ENCODE data around the gene VEGFD.

The VEGFD gene

GRCh38 chrX:15404401-15405096 is 20.3 kb upstream of the VEGFD start:
- Histone ChIP-seq H3K36me3 (ENCODE audit: control insufficient read depth in 2 of 2, insufficient read depth in 2 of 2, low read length in 2 of 2) (no peaks in the 10 kb centered on the region), H3K9me3 (ENCODE audit: control insufficient read depth in 2 of 2, low read length in 2 of 2) (no peaks in the 10 kb centered on the region), H3K4me3 (ENCODE audit: low read length in 2 of 2) (no peak overlapping the region), H3K9ac (ENCODE audit: low read length in 2 of 2) (no peak overlapping the region), H3K27ac (ENCODE audit: low read length) (no peak overlapping the region), H3K4me1 (ENCODE audit: control insufficient read depth, insufficient read depth, low read length) (no peaks in the 10 kb centered on the region), H3K27me3 (ENCODE audit: control insufficient read depth in 1 of 2, insufficient read depth in 2 of 2, low read length in 2 of 2) (peaks cover 0 to 3% of the 10 kb centered on the region in 2 donors)

DNA sequence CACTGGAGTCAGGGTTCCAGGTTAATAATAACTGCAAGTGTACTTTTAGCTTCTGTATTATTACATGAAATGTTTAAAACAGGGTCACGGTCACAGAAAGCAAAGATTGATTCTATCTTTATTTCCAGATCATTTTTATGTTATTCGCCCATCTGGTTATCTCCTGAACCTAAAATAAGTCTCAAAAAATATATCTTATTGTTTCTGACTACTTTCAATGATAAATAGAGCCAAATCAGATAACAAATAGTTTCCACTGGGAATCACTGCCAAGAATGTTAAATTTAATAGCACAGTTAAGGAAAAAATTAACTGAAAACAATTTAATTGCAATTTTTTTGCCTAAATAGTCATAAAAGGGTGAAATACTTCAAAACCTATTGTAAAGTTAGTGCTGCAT is 17.2 kb upstream of the VEGFD start:
- H3K27ac ChIP-seq (ENCODE audit: low read length) = no peak overlapping the region
- peaks cover 0 to 3% of the 10 kb centered on the region in 2 donors for H3K27me3 ChIP-seq (ENCODE audit: control insufficient read depth in 1 of 2, insufficient read depth in 2 of 2, low read length in 2 of 2)
- no peak overlapping the region for H3K9ac ChIP-seq (ENCODE audit: low read length in 2 of 2)
- H3K4me1 ChIP-seq (ENCODE audit: control insufficient read depth, insufficient read depth, low read length) = no peaks in the 10 kb centered on the region
- H3K4me3 ChIP-seq (ENCODE audit: low read length in 2 of 2) = no peak overlapping the region
- H3K36me3 ChIP-seq (ENCODE audit: control insufficient read depth in 2 of 2, insufficient read depth in 2 of 2, low read length in 2 of 2) = no peaks in the 10 kb centered on the region
- no peaks in the 10 kb centered on the region for H3K9me3 ChIP-seq (ENCODE audit: control insufficient read depth in 2 of 2, low read length in 2 of 2)

- Histone ChIP-seq H3K9ac (ENCODE audit: low read length in 2 of 2) (no peak overlapping the region), H3K4me1 (ENCODE audit: control insufficient read depth, insufficient read depth, low read length) (no peaks in the 10 kb centered on the region), H3K27ac (ENCODE audit: low read length) (no peak overlapping the region), H3K27me3 (ENCODE audit: control insufficient read depth in 1 of 2, insufficient read depth in 2 of 2, low read length in 2 of 2) (no peaks in the 10 kb centered on the region), H3K36me3 (ENCODE audit: control insufficient read depth in 2 of 2, insufficient read depth in 2 of 2, low read length in 2 of 2) (no peaks in the 10 kb centered on the region), H3K4me3 (ENCODE audit: low read length in 2 of 2) (no peak overlapping the region), H3K9me3 (ENCODE audit: control insufficient read depth in 2 of 2, low read length in 2 of 2) (no peaks in the 10 kb centered on the region)
Observed at GRCh38 chrX:15399962-15400391, 15.8 kb upstream of the VEGFD start.

DNA sequence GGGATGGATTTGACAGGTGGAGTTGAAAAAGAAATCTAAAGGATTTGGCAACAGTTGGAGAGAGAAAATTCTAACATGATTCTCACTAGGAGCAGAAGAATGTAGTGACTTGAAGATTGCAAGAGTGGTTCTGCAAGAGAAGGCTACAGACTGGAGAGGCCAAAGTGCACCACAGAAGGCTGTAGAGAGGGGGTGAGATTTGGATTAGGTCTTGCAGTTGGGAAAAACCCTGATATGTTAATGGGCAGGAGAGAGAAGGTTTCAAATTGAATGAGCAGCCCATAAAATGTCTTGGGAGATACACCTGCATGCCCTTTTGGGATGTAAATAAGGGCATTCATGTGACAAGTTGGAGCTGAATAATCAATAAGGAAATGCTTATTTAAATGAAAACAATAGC is 14.7 kb upstream of the VEGFD start:
- Histone ChIP-seq H3K9ac (ENCODE audit: low read length in 2 of 2) (no peak overlapping the region), H3K27me3 (ENCODE audit: control insufficient read depth in 1 of 2, insufficient read depth in 2 of 2, low read length in 2 of 2) (peaks cover 0 to 2% of the 10 kb centered on the region in 2 donors), H3K27ac (ENCODE audit: low read length) (no peak overlapping the region), H3K4me1 (ENCODE audit: control insufficient read depth, insufficient read depth, low read length) (no peaks in the 10 kb centered on the region), H3K9me3 (ENCODE audit: control insufficient read depth in 2 of 2, low read length in 2 of 2) (no peaks in the 10 kb centered on the region), H3K36me3 (ENCODE audit: control insufficient read depth in 2 of 2, insufficient read depth in 2 of 2, low read length in 2 of 2) (no peaks in the 10 kb centered on the region), H3K4me3 (ENCODE audit: low read length in 2 of 2) (no peak overlapping the region)

- no peak overlapping the region for H3K4me3 ChIP-seq (ENCODE audit: low read length in 2 of 2)
- H3K27me3 ChIP-seq (ENCODE audit: control insufficient read depth in 1 of 2, insufficient read depth in 2 of 2, low read length in 2 of 2) = peaks cover 0 to 2% of the 10 kb centered on the region in 2 donors
- H3K4me1 ChIP-seq (ENCODE audit: control insufficient read depth, insufficient read depth, low read length) = no peaks in the 10 kb centered on the region
- H3K27ac ChIP-seq (ENCODE audit: low read length) = no peak overlapping the region
- H3K36me3 ChIP-seq (ENCODE audit: control insufficient read depth in 2 of 2, insufficient read depth in 2 of 2, low read length in 2 of 2) = no peaks in the 10 kb centered on the region
- H3K9ac ChIP-seq (ENCODE audit: low read length in 2 of 2) = no peak overlapping the region
- H3K9me3 ChIP-seq (ENCODE audit: control insufficient read depth in 2 of 2, low read length in 2 of 2) = no peaks in the 10 kb centered on the region
Observed at GRCh38 chrX:15395789-15396188, 11.6 kb upstream of the VEGFD start.

DNA sequence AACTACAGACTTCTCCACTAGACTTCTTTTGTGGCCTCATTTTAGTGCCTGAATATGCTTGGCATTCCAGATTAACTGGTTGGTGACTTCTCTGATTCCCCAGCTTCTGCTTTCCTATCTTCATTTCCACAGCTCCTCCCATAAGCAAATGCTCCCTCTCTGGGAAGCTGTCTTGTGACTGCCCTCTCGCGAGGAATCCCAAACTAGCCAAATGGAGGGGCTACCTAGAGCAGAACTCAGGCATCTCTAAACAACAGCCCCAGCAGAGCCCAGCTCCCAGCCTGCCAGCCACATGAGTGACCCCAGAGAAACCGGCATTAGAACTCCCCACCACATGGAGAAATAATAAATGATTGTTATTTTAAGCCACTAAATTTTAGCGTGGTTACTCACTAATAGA is 7.6 kb upstream of the VEGFD start:
- Histone ChIP-seq H3K27me3 (ENCODE audit: control insufficient read depth in 1 of 2, insufficient read depth in 2 of 2, low read length in 2 of 2) (peaks cover 0 to 2% of the 10 kb centered on the region in 2 donors), H3K9me3 (ENCODE audit: control insufficient read depth in 2 of 2, low read length in 2 of 2) (no peaks in the 10 kb centered on the region), H3K9ac (ENCODE audit: low read length in 2 of 2) (no peak overlapping the region), H3K36me3 (ENCODE audit: control insufficient read depth in 2 of 2, insufficient read depth in 2 of 2, low read length in 2 of 2) (peaks cover 0 to 2% of the 10 kb centered on the region in 2 donors), H3K4me1 (ENCODE audit: control insufficient read depth, insufficient read depth, low read length) (no peaks in the 10 kb centered on the region), H3K27ac (ENCODE audit: low read length) (no peak overlapping the region), H3K4me3 (ENCODE audit: low read length in 2 of 2) (no peak overlapping the region)

DNA sequence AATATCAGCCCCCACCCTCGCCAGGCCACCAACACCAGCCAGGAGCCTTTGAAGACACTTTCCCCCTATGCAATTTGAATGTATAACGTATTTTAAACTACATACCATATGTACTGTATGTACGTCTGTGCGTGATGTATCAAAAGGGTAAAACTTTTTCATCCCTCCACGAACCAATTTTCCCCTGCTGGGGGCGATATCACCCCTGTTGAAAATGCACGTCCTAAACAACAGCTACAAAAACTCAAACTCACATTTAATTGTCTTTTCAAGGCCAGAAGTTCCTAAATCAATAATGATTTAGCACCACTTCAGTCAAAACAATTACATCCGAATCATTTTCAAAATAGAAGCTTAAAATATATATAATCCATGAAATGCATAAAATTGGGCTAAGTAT is 1.4 kb downstream of the VEGFD start:
- Histone ChIP-seq H3K9ac (ENCODE audit: low read length in 2 of 2) (no peak overlapping the region), H3K27me3 (ENCODE audit: control insufficient read depth in 1 of 2, insufficient read depth in 2 of 2, low read length in 2 of 2) (peaks cover 0 to 3% of the 10 kb centered on the region in 2 donors), H3K4me3 (ENCODE audit: low read length in 2 of 2) (no peak overlapping the region), H3K4me1 (ENCODE audit: control insufficient read depth, insufficient read depth, low read length) (no peaks in the 10 kb centered on the region), H3K27ac (ENCODE audit: low read length) (no peak overlapping the region), H3K36me3 (ENCODE audit: control insufficient read depth in 2 of 2, insufficient read depth in 2 of 2, low read length in 2 of 2) (no peaks in the 10 kb centered on the region), H3K9me3 (ENCODE audit: control insufficient read depth in 2 of 2, low read length in 2 of 2) (no peaks in the 10 kb centered on the region)

DNA sequence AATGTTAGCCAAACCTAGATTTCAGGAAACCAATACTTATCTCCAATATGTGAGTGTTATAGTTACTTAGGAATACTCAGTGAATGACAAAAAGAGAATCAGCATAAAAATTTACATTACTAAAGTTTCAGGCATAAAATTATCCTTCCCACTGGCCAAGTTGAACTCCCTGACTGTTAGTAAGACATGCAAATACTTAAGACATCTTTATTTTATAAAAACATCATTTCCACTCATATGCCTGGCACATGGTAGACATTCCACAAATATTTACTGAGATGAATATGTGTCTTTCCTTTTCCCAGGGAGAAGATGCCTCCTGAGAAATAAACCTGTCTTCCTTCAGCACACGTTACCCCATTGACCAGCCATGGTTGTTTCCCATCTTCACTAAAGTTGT is 7.3 kb downstream of the VEGFD start:
- no peaks in the 10 kb centered on the region for H3K36me3 ChIP-seq (ENCODE audit: control insufficient read depth in 2 of 2, insufficient read depth in 2 of 2, low read length in 2 of 2)
- H3K9me3 ChIP-seq (ENCODE audit: control insufficient read depth in 2 of 2, low read length in 2 of 2) = peaks cover 0 to 2% of the 10 kb centered on the region in 2 donors
- H3K27me3 ChIP-seq (ENCODE audit: control insufficient read depth in 1 of 2, insufficient read depth in 2 of 2, low read length in 2 of 2) = no peaks in the 10 kb centered on the region
- H3K4me3 ChIP-seq (ENCODE audit: low read length in 2 of 2) = no peak overlapping the region
- no peak overlapping the region for H3K9ac ChIP-seq (ENCODE audit: low read length in 2 of 2)
- H3K27ac ChIP-seq (ENCODE audit: low read length) = no peak overlapping the region
- no peaks in the 10 kb centered on the region for H3K4me1 ChIP-seq (ENCODE audit: control insufficient read depth, insufficient read depth, low read length)

DNA sequence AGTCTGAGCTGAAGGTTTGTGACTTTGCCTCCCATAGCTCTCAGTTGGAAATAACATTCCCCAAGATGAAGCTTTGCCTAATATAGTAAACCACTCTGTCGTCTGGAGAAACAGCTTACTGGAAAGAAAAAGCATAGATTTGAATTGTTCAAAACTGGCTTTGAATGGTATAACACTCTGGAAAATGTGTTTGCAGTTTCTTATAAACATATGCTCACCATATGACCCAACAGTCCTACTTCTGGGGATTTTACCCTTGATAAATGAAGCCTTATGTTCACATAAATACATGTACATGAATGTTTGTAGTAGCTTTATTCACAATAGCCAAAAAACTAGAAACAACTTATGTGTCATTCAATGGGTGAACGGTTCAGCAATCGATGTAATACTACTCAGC is 10.2 kb downstream of the VEGFD start:
- Histone ChIP-seq H3K4me1 (ENCODE audit: control insufficient read depth, insufficient read depth, low read length) (no peaks in the 10 kb centered on the region), H3K4me3 (ENCODE audit: low read length in 2 of 2) (no peak overlapping the region), H3K9ac (ENCODE audit: low read length in 2 of 2) (no peak overlapping the region), H3K27ac (ENCODE audit: low read length) (no peak overlapping the region), H3K9me3 (ENCODE audit: control insufficient read depth in 2 of 2, low read length in 2 of 2) (peaks cover 0 to 2% of the 10 kb centered on the region in 2 donors), H3K36me3 (ENCODE audit: control insufficient read depth in 2 of 2, insufficient read depth in 2 of 2, low read length in 2 of 2) (no peaks in the 10 kb centered on the region), H3K27me3 (ENCODE audit: control insufficient read depth in 1 of 2, insufficient read depth in 2 of 2, low read length in 2 of 2) (no peaks in the 10 kb centered on the region)

DNA sequence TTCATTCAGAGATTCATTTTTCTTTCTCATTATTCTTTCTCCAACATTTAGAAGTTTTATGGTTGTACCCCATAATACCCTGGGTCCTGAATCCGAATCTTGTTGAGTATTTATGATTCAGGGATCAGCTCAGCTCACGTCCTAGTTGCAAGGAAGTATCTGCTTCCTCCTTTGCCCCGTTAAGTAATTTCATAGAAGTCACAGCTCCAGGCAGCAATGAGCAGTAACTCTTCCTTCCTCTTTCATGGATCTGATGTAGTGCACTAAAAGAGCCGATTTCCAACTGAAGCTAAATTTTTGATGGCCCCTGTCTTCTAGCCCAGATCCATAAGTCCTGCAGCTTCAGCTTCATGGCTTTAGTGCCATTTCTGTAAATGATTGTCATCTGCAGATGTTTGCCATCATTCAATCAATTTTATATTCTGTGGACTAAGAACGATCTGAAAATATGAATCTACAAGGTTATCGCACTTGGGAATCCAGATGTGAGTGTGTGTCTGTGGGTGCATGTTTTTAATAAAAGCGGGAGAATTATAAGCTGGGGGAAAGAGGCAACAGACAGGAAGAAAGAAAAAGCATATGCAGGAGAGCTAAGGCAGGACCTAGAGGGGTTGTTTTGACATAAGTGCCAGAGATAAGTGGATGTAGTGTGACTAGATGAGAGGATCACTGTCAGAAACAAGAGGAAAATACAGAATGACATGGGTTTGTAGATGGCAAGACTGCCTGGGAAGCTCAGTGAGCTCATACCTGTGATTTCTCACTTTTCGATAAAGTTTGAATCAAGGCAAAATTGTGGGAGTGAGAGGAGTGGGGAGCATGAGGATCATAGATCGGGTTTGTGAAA is 17.5 kb downstream of the VEGFD start:
- H3K36me3 ChIP-seq (ENCODE audit: control insufficient read depth in 2 of 2, insufficient read depth in 2 of 2, low read length in 2 of 2) = no peaks in the 10 kb centered on the region
- H3K9ac ChIP-seq (ENCODE audit: low read length in 2 of 2) = no peak overlapping the region
- H3K4me3 ChIP-seq (ENCODE audit: low read length in 2 of 2) = no peak overlapping the region
- H3K4me1 ChIP-seq (ENCODE audit: control insufficient read depth, insufficient read depth, low read length) = no peaks in the 10 kb centered on the region
- no peaks in the 10 kb centered on the region for H3K9me3 ChIP-seq (ENCODE audit: control insufficient read depth in 2 of 2, low read length in 2 of 2)
- H3K27me3 ChIP-seq (ENCODE audit: control insufficient read depth in 1 of 2, insufficient read depth in 2 of 2, low read length in 2 of 2) = peaks cover 0 to 5% of the 10 kb centered on the region in 2 donors
- H3K27ac ChIP-seq (ENCODE audit: low read length) = no peak overlapping the region

GRCh38 chrX:15359701-15360100 is 24.5 kb downstream of the VEGFD start:
- Histone ChIP-seq H3K4me1 (ENCODE audit: control insufficient read depth, insufficient read depth, low read length) (no peaks in the 10 kb centered on the region), H3K36me3 (ENCODE audit: control insufficient read depth in 2 of 2, insufficient read depth in 2 of 2, low read length in 2 of 2) (no peaks in the 10 kb centered on the region), H3K27me3 (ENCODE audit: control insufficient read depth in 1 of 2, insufficient read depth in 2 of 2, low read length in 2 of 2) (peaks cover 0 to 3% of the 10 kb centered on the region in 2 donors), H3K27ac (ENCODE audit: low read length) (no peak overlapping the region), H3K4me3 (ENCODE audit: low read length in 2 of 2) (no peak overlapping the region), H3K9me3 (ENCODE audit: control insufficient read depth in 2 of 2, low read length in 2 of 2) (no peaks in the 10 kb centered on the region), H3K9ac (ENCODE audit: low read length in 2 of 2) (no peak overlapping the region)

All from stomach smooth muscle (tissue), 2 donors.